Thyroid gland (tissue), 4 donors: ENCODE data around the gene ANO1. TPM values are rescaled to one million over a fixed set of nuclear protein-coding genes. Genes with fewer than 3 reads are reported as not detected.

Experiments used
- DNase-seq, 2 donors: peaks; one replicate each; pipeline ENCODE4 v3.0.0-alpha.2; 2019
- H3K27ac ChIP-seq, 3 donors: fragments of 200-600 bp; sonication (generic); 1 replicate in 2 of 3; 2 replicates in 1 of 3; pipeline ENCODE4 v1.5.1; 2016 to 2019; ENCODE audit warnings: mild to moderate bottlenecking in 1 of 3, moderate library complexity in 1 of 3
- H3K27me3 ChIP-seq: fragments of 200-600 bp; sonication (generic); one replicate; pipeline ENCODE4 v1.5.1; 2019
- H3K36me3 ChIP-seq, 2 donors: fragments of 200-600 bp; sonication (generic); one replicate each; pipeline ENCODE4 v1.5.1; 2016 to 2019
- H3K4me1 ChIP-seq, 2 donors: fragments of 200-600 bp; sonication (generic); one replicate each; pipeline ENCODE4 v1.5.1; 2017 to 2019
- H3K4me3 ChIP-seq, 3 donors: fragments of 200-600 bp; sonication (generic); replicated peaks in 1 of 3; 1 replicate in 2 of 3; 2 replicates in 1 of 3; pipeline ENCODE4 v1.5.1; 2016; ENCODE audit warnings: mild to moderate bottlenecking in 1 of 3
- H3K9me3 ChIP-seq: fragments of 200-600 bp; sonication (generic); one replicate; pipeline ENCODE4 v1.5.1; 2017
- CTCF ChIP-seq, 6 experiments: fragments of 200-600 bp in 3 of 6; fragments of 450-650 bp in 3 of 6; sonication (generic) in 3 of 6; IDR thresholded peaks; one replicate each; pipeline ENCODE4 v1.5.1; 2016 to 2019; ENCODE audit warnings: antibody characterized with exemption in 6 of 6, mild to moderate bottlenecking in 2 of 6, inconsistent platforms in 1 of 6, moderate library complexity in 1 of 6
- POLR2A ChIP-seq, 2 donors: fragments of 450-650 bp; IDR thresholded peaks; one replicate each; pipeline ENCODE4 v1.6.1; 2017; ENCODE audit warnings: antibody characterized with exemption in 2 of 2, mild to moderate bottlenecking in 2 of 2, moderate library complexity in 1 of 2
- WGBS, 2 donors: methylation state at CpG; one replicate each; pipeline ENCODE4 v1.1.5; 2017; 5-methylcytosine and 5-hydroxymethylcytosine counted together
- intact Hi-C: fragments of 100-400 bp; cut with DNase I; formaldehyde crosslinking; loops from one replicate; pipeline ENCODE4 v1.15.1; 2023
- total RNA-seq, 4 donors: library from RNA; depleted of rRNA; stranded (reverse); fragments of >200 nt; gene quantifications; one replicate each; pipeline ENCODE4 v1.2.3, GENCODE V29; 2016

Gene ANO1
- total RNA-seq, 4 donors from 2014 or later = 25.8 to 56.2 (median 35.3) TPM

- Histone ChIP-seq H3K4me3 (no peak overlapping the region), H3K4me1 (peaks cover 12 to 13% of the 10 kb centered on the region in 2 donors), H3K27ac (no peak overlapping the region), H3K9me3 (no peaks in the 10 kb centered on the region), H3K27me3 (no peaks in the 10 kb centered on the region), H3K36me3 (peaks cover 19 to 29% of the 10 kb centered on the region in 2 donors)
- no peak for DNase-seq
- TF ChIP-seq CTCF (IDR thresholded peaks at IDR 0.05) (no peak), POLR2A (IDR thresholded peaks at IDR 0.05) (no peak)
- intact Hi-C loops = loop anchor here (10.0 kb wide), 1 partner anchor 58 kb away; no protein-coding TSS in a partner anchor
- WGBS, 2 donors = 91 to 94% methylated on average over 16 to 22 of the region's 22 CpGs
Observed at GRCh38 chr11:70206226-70206981, 128.3 kb downstream of the ANO1 start.

GRCh38 chr11:70206982-70207376 is 128.9 kb downstream of the ANO1 start:
- no peak for DNase-seq
- WGBS, 2 donors = 73 to 75% methylated on average over 5 to 6 of the region's 6 CpGs
- Histone ChIP-seq H3K9me3 (no peaks in the 10 kb centered on the region), H3K4me1 (peaks cover 12 to 13% of the 10 kb centered on the region in 2 donors), H3K27me3 (no peaks in the 10 kb centered on the region), H3K36me3 (peaks cover 19 to 29% of the 10 kb centered on the region in 2 donors), H3K4me3 (no peak overlapping the region), H3K27ac (no peak overlapping the region)
- no peak for TF ChIP-seq POLR2A (IDR thresholded peaks at IDR 0.05)
- intact Hi-C loops = loop anchor here (10.0 kb wide), 1 partner anchor 58 kb away; no protein-coding TSS in a partner anchor

DNA sequence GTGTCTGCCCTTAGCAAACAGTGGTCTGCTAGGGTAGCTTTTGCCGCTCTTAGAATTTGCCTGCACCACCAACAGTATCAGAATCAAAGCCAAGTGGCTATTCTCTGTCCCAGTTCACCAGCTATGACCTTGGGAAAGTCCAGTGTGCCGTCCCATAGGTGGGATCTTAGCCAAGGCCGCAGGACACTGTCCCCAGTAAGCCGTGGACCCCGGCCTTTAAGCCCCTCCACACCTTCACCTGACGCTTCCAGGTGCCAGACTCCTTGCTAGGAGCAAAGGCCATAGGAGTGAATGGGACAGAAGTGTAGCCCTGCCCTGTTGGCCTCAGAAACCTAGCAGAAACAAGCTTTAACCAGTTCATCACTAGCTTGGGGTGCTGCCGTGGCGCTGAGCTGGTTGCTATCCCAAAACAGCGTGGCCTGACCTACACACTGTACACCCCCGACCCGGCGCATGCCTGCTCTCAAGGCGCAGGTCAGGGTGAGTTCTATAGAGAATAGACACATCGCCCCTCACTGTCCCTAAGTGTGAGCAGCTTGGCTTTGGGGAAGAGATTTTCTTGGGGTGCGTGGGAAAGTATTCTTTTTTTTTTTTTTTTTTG is 129.5 kb downstream of the ANO1 start:
- H3K27me3 ChIP-seq = no peaks in the 10 kb centered on the region
- intact Hi-C loops = loop anchor here (10.0 kb wide), 1 partner anchor 57 kb away; no protein-coding TSS in a partner anchor
- 90 to 91% methylated on average over 11 to 15 of the region's 15 CpGs for WGBS, 2 donors
- TF ChIP-seq CTCF (IDR thresholded peaks at IDR 0.05) (no peak), POLR2A (IDR thresholded peaks at IDR 0.05) (no peak)
- H3K9me3 ChIP-seq = no peaks in the 10 kb centered on the region
- no peak overlapping the region for H3K27ac ChIP-seq
- H3K36me3 ChIP-seq = peaks cover 19 to 29% of the 10 kb centered on the region in 2 donors
- peaks cover 13 to 18% of the 10 kb centered on the region in 2 donors for H3K4me1 ChIP-seq
- DNase-seq = no peak
- no peak overlapping the region for H3K4me3 ChIP-seq

DNA sequence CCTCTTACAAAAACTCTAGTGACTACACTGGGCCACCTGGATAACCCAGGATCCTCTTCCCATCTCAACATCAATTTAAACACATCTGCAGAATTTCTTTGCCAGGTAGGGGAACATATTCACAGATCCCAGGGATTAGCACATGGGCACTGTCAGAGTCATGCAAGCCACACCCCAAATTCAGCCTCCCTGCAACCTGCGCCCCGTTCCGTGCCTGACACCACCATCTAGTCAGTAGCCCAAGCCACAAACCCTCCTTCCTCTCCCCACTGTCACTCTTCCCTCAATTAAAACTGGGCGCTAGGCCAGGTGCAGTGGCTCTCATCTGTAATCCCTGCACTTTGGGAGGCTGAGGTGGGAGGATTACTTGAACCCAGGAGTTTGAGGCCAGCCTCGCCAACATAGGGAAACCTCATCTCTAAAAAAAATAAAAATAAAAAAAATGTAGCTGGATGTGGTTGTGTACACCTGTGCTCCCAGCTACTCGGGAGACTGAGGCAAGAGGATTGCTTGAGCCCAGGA is 131.3 kb downstream of the ANO1 start:
- TF ChIP-seq CTCF (IDR thresholded peaks at IDR 0.05) (no peak), POLR2A (IDR thresholded peaks at IDR 0.05) (no peak)

GRCh38 chr11:70210051-70210501 is 132.0 kb downstream of the ANO1 start:
- WGBS, 2 donors = 85 to 89% methylated on average over 8 of the region's 8 CpGs
- H3K27me3 ChIP-seq = no peaks in the 10 kb centered on the region
- peaks cover 1 to 6% of the 10 kb centered on the region in 2 donors for H3K4me1 ChIP-seq
- TF ChIP-seq CTCF (IDR thresholded peaks at IDR 0.05) (no peak), POLR2A (IDR thresholded peaks at IDR 0.05) (no peak)
- H3K36me3 ChIP-seq = peaks cover 19 to 29% of the 10 kb centered on the region in 2 donors
- no peak overlapping the region for H3K4me3 ChIP-seq
- no peak overlapping the region for H3K27ac ChIP-seq
- no peaks in the 10 kb centered on the region for H3K9me3 ChIP-seq
- intact Hi-C loops = no loop called here
- DNase-seq = no peak

More for the DNA sequence above, 131.3 kb downstream of the ANO1 start:
- Histone ChIP-seq H3K36me3 (peaks cover 19 to 29% of the 10 kb centered on the region in 2 donors), H3K4me3 (no peak overlapping the region), H3K27me3 (no peaks in the 10 kb centered on the region), H3K27ac (no peak overlapping the region), H3K9me3 (no peaks in the 10 kb centered on the region), H3K4me1 (peaks cover 7 to 12% of the 10 kb centered on the region in 2 donors)
- intact Hi-C loops = loop anchor here (10.0 kb wide), 1 partner anchor 55 kb away; no protein-coding TSS in a partner anchor
- DNase-seq = no peak
- WGBS, 2 donors = 92 to 95% methylated on average over 6 of the region's 6 CpGs
